A549 (cell line): ENCODE data around the gene AAMP. TPM values are rescaled to one million over a fixed set of nuclear protein-coding genes. Genes with fewer than 3 reads are reported as not detected.

ENCODE experiments used
- ATAC-seq, 2 experiments: fragments of 200-7000 bp in 1 of 2; fragments of >200 bp in 1 of 2; cut with Nextera tagmentation in 1 of 2; cut with Tn5 transposase in 1 of 2; 3 replicates each; pipeline versions ENCODE4 v1.8.0 to v1.9.1; 2018 to 2020; ENCODE audit warnings: mild to moderate bottlenecking in 1 of 2, moderate library complexity in 1 of 2
- CTCF ChIA-PET: fragments of 300-600 bp; sonication (Branson Sonifier 250); formaldehyde crosslinking; extraction: SDS; loops from one replicate; lab custom pipeline; 2021; ENCODE audit warnings: antibody characterized with exemption, inconsistent platforms; lab: Yijun Ruan, JAX
- POLR2A ChIA-PET: fragments of 350-600 bp; formaldehyde crosslinking; extraction: SDS; loops from one replicate; lab custom pipeline; 2021; ENCODE audit warnings: antibody characterized with exemption, inconsistent platforms; lab: Yijun Ruan, JAX
- DNase-seq, 2 experiments: peaks; one replicate each; pipeline versions ENCODE4 v3.0.0 to v3.0.0-alpha.2; 2011 to 2016; ENCODE audit warnings: low read depth in 1 of 2, low spot score in 1 of 2
- FAIRE-seq: peaks from 2 replicates; lab custom pipeline; 2011; peaks lifted over from hg19 to GRCh38; lab: Jason Lieb, UNC
- H3K27ac ChIP-seq, 2 experiments: fragments of >200 bp; sonication (Bioruptor Twin); formaldehyde crosslinking; 3 replicates each; pipeline ENCODE4 v1.5.1; 2016 to 2017
- H3K4me1 ChIP-seq: fragments of >200 bp; sonication (Bioruptor Twin); formaldehyde crosslinking; 3 replicates; pipeline ENCODE4 v1.6.1; 2016
- H3K4me2 ChIP-seq: fragments of >200 bp; sonication (Bioruptor Twin); formaldehyde crosslinking; 3 replicates; pipeline ENCODE4 v1.6.1; 2016
- H3K4me3 ChIP-seq: fragments of >200 bp; sonication (Bioruptor Twin); formaldehyde crosslinking; 3 replicates; pipeline ENCODE4 v1.5.1; 2016
- H3K9me3 ChIP-seq: fragments of >200 bp; sonication (Bioruptor Twin); formaldehyde crosslinking; 3 replicates; pipeline ENCODE4 v1.6.1; 2016
- CBX8 ChIP-seq: fragments of 200-600 bp; sonication (generic); IDR thresholded peaks from 2 replicates; pipeline ENCODE4 v1.6.1; 2016
- CEBPB ChIP-seq, 2 experiments: fragments of >200 bp in 1 of 2; sonication (Bioruptor Twin) in 1 of 2; formaldehyde crosslinking in 1 of 2; IDR thresholded peaks; 2 replicates each; pipeline ENCODE4 v1.6.1; 2012 to 2016
- CHD4 ChIP-seq: fragments of 200-600 bp; sonication (generic); IDR thresholded peaks from 2 replicates; pipeline ENCODE4 v1.6.1; 2016; ENCODE audit warnings: antibody characterized with exemption, mild to moderate bottlenecking, borderline replicate concordance
- E2F6 ChIP-seq: IDR thresholded peaks from 2 replicates; pipeline ENCODE4 v1.6.1; 2012; ENCODE audit warnings: low read depth, borderline replicate concordance
- EHF ChIP-seq: fragments of 250-450 bp; sonication (Bioruptor Pico); IDR thresholded peaks from 2 replicates; pipeline ENCODE4 v1.5.0; 2020; ENCODE audit warnings: mild to moderate bottlenecking
- FOXS1 ChIP-seq: fragments of 250-450 bp; sonication (Bioruptor Pico); IDR thresholded peaks from 2 replicates; pipeline ENCODE4 v1.5.0; 2020; ENCODE audit warnings: mild to moderate bottlenecking, moderate library complexity
- GATA3 ChIP-seq: IDR thresholded peaks from 2 replicates; pipeline ENCODE4 v1.6.1; 2012; ENCODE audit warnings: borderline replicate concordance
- HES2 ChIP-seq: fragments of >200 bp; sonication (Bioruptor Twin); formaldehyde crosslinking; IDR thresholded peaks from 2 replicates; pipeline ENCODE4 v1.6.1; 2016
- HEYL ChIP-seq: fragments of 250-450 bp; sonication (Bioruptor Pico); IDR thresholded peaks from 2 replicates; pipeline ENCODE4 v1.8.0; 2021; ENCODE audit warnings: mild to moderate bottlenecking, moderate library complexity
- HOXA7 ChIP-seq: fragments of 250-450 bp; sonication (Bioruptor Pico); IDR thresholded peaks from 2 replicates; pipeline ENCODE4 v1.5.0; 2020; ENCODE audit warnings: mild to moderate bottlenecking, moderate library complexity
- HOXB13 ChIP-seq: fragments of 250-450 bp; sonication (Bioruptor Pico); IDR thresholded peaks from 2 replicates; pipeline ENCODE4 v1.5.0; 2020; ENCODE audit warnings: low read depth, mild to moderate bottlenecking, moderate library complexity
- KDM1A ChIP-seq: fragments of 200-600 bp; sonication (generic); IDR thresholded peaks from 2 replicates; pipeline ENCODE4 v1.6.1; 2016; ENCODE audit warnings: low read depth, mild to moderate bottlenecking
- KDM5A ChIP-seq: fragments of 200-600 bp; sonication (generic); IDR thresholded peaks from 2 replicates; pipeline ENCODE4 v1.6.1; 2016; ENCODE audit warnings: antibody characterized with exemption, mild to moderate bottlenecking
- MAZ ChIP-seq: fragments of 150-350 bp; IDR thresholded peaks from 2 replicates; pipeline ENCODE4 v1.6.1; 2014; ENCODE audit warnings: antibody characterized with exemption, low read depth, low read length, borderline replicate concordance
- MYC ChIP-seq: IDR thresholded peaks from 2 replicates; pipeline ENCODE4 v1.6.1; 2012; ENCODE audit warnings: mild to moderate bottlenecking, inconsistent platforms, low read length, improper control_type of control experiment, borderline replicate concordance
- NPAS2 ChIP-seq: fragments of 250-450 bp; sonication (Bioruptor Pico); IDR thresholded peaks from 2 replicates; pipeline ENCODE4 v1.8.0; 2022; ENCODE audit warnings: mild to moderate bottlenecking, moderate library complexity, borderline replicate concordance
- POLR2A ChIP-seq: IDR thresholded peaks from 2 replicates; pipeline ENCODE4 v1.6.1; 2012; ENCODE audit warnings: mild to moderate bottlenecking, low read length
- POLR2AphosphoS2 ChIP-seq: conservative IDR thresholded peaks from 2 replicates; pipeline ENCODE4 v1.6.1; 2012; ENCODE audit warnings: low read length, improper control_type of control experiment, inconsistent platforms
- RARB ChIP-seq: fragments of 250-450 bp; sonication (Bioruptor Pico); IDR thresholded peaks from 2 replicates; pipeline ENCODE4 v1.8.0; 2021; ENCODE audit warnings: mild to moderate bottlenecking, moderate library complexity
- RNF2 ChIP-seq: fragments of 200-600 bp; sonication (generic); IDR thresholded peaks from 2 replicates; pipeline ENCODE4 v1.6.1; 2016; ENCODE audit warnings: low read depth, mild to moderate bottlenecking, antibody characterized with exemption, moderate library complexity, borderline replicate concordance
- SREBF2 ChIP-seq: fragments of 450-650 bp; IDR thresholded peaks from 2 replicates; pipeline ENCODE4 v1.6.1; 2014; ENCODE audit warnings: mild to moderate bottlenecking, moderate library complexity
- ZC3H11A ChIP-seq: fragments of 450-650 bp; IDR thresholded peaks from 2 replicates; pipeline ENCODE4 v1.6.1; 2014; ENCODE audit warnings: antibody characterized with exemption, mild to moderate bottlenecking
- WGBS: methylation state at CpG from one replicate; pipeline ENCODE4 v1.1.6; 2017; ENCODE audit errors: missing lambda C conversion rate; 5-methylcytosine and 5-hydroxymethylcytosine counted together
- polyA plus RNA-seq, 4 experiments: library from polyadenylated mRNA; depleted of rRNA in 3 of 4; stranded (reverse); fragments of >200 nt; fragmentation: RNase III in 1 of 4; extraction: RNeasy Plus Mini Kit Qiagen cat#74134 plus additional on column Dnase treatment in 1 of 4; gene quantifications; 2 replicates in 3 of 4; 3 replicates in 1 of 4; pipeline ENCODE4 v1.2.3, GENCODE V29; 2011 to 2017

The AAMP gene
- polyA plus RNA-seq, 2 of the 4 experiments (the other 2 are of a cell fraction) = 82.0 to 173 TPM

GRCh38 chr2:218291318-218292047 is 21.5 kb upstream of the AAMP start:
- Histone ChIP-seq H3K4me1 (peaks cover 46% of the 10 kb centered on the region), H3K27ac (peak overlapping the region; percentile 92 to 97), H3K4me3 (peak overlapping the region; percentile 91)
- ATAC-seq (peak; percentile 5 to 16; a peak in 5 of 6 replicates), DNase-seq (no peak)
- WGBS = 36% methylated on average over 11 of the region's 12 CpGs
- POLR2A ChIA-PET = no interaction called here
- no peak for TF ChIP-seq RARB (CRISPR knock-in tag)
- no peak for TF ChIP-seq RNF2
- TF ChIP-seq HOXB13 (CRISPR knock-in tag) = no peak
- TF ChIP-seq POLR2AphosphoS2 = no peak
- TF ChIP-seq POLR2A = no peak
- TF ChIP-seq KDM5A = no peak
- no peak for TF ChIP-seq MYC
- TF ChIP-seq HES2 = no peak
- TF ChIP-seq FOXS1 (CRISPR knock-in tag) = no peak
- TF ChIP-seq SREBF2 = no peak
- no peak for TF ChIP-seq KDM1A
- no peak for TF ChIP-seq CEBPB (IDR thresholded peaks at IDR 0.05)
- TF ChIP-seq E2F6 = no peak
- TF ChIP-seq, all 56 proteins: peak for 0
- CTCF ChIA-PET = interaction anchor here (0.6 to 4.2 kb wide), 14 partner anchors 8 to 978 kb away, joined by 3 to 40 read pairs (median 8); partner anchors contain the start of genes AAMP, CATIP, PNKD and RNF25
- peak overlapping the region; percentile 98 for H3K4me2 ChIP-seq
- no peaks in the 10 kb centered on the region for H3K9me3 ChIP-seq
- FAIRE-seq = no peak

GRCh38 chr2:218290316-218291261 is 20.7 kb upstream of the AAMP start:
- peak overlapping the region in 1 of 2 experiments; percentile 92; a peak in 4 of 6 replicates for H3K27ac ChIP-seq
- TF ChIP-seq ZC3H11A (no peak), CBX8 (no peak), MAZ (no peak), GATA3 (no peak), CHD4 (no peak)
- TF ChIP-seq, all 56 proteins: peak for 0
- H3K9me3 ChIP-seq = no peaks in the 10 kb centered on the region
- POLR2A ChIA-PET = no interaction called here
- WGBS = 89% methylated on average over 12 of the region's 12 CpGs
- H3K4me3 ChIP-seq = peak overlapping the region; percentile 91; the same call in 2 of the 3 replicates
- CTCF ChIA-PET = interaction anchor here (0.9 to 4.2 kb wide), 10 partner anchors 9 to 381 kb away, joined by 3 to 40 read pairs (median 13); partner anchors contain the start of genes AAMP, CATIP, PNKD and RNF25
- ATAC-seq (no peak), DNase-seq (no peak), FAIRE-seq (no peak)
- peak overlapping the region; percentile 98 for H3K4me2 ChIP-seq
- peaks cover 55% of the 10 kb centered on the region for H3K4me1 ChIP-seq

- WGBS = 62% methylated on average over 6 of the region's 6 CpGs
- POLR2A ChIA-PET = interaction anchor here (0.6 kb wide), 1 partner anchor 352 kb away, joined by 8 read pairs; no protein-coding TSS in a partner anchor
Measured at GRCh38 chr2:218289639-218290315, 19.8 kb upstream of the AAMP start.

More at GRCh38 chr2:218289639-218290315, 19.8 kb upstream of the AAMP start:
- peak overlapping the region in 1 of 2 experiments; percentile 42; a peak in 3 of 6 replicates for H3K27ac ChIP-seq
- no peak overlapping the region for H3K4me3 ChIP-seq
- CTCF ChIA-PET = interaction anchor here (0.6 to 4.2 kb wide), 7 partner anchors 10 to 106 kb away, joined by 3 to 40 read pairs (median 14); partner anchors contain the start of genes AAMP, CATIP and PNKD
- peaks cover 58% of the 10 kb centered on the region for H3K4me1 ChIP-seq
- no peak for DNase-seq
- peak overlapping the region; percentile 98 for H3K4me2 ChIP-seq
- no peak for FAIRE-seq
- no peak for ATAC-seq
- H3K9me3 ChIP-seq = no peaks in the 10 kb centered on the region
- no peak for TF ChIP-seq EHF (CRISPR knock-in tag)
- TF ChIP-seq HEYL (CRISPR knock-in tag) = no peak
- TF ChIP-seq HOXA7 = no peak
- no peak for TF ChIP-seq NPAS2 (CRISPR knock-in tag)
